GM18519 (cell line): ENCODE data around the gene NOS1AP.

Experiments used
- ATAC-seq: cut with Tn5 transposase; IDR thresholded peaks from one replicate; pipeline ENCODE4 v1.9.1; 2021; ENCODE audit warnings: mild to moderate bottlenecking, moderate library complexity; ENCODE audit not compliant: unreplicated experiment, low FRiP score

Gene NOS1AP

GRCh38 chr1:162087111-162087510 is 17.6 kb downstream of the NOS1AP start:
- no peak for ATAC-seq

DNA sequence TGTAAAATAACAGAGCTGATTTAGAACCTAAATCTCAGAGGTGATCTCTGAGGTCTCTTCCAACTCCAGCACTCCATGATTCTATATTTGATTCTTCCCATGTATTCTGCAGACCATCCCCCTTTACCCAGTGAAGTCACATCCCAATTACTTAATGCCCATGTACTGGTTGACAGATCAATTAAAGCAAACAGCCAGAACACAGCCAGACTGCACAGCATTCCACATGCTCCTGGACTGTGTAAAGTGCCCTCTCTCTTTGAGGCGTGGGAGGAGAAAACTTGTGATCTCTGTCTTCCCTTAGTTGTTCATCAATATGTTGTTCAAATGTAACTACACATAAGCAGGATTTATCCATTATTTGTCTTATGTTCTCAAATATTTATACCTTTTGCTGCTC is 18.1 kb downstream of the NOS1AP start:
- no peak for ATAC-seq

- no peak for ATAC-seq
These were observed 18.9 kb downstream of the NOS1AP start for GRCh38 chr1:162088281-162088969.

- no peak for ATAC-seq
These were observed 20.3 kb downstream of the NOS1AP start for GRCh38 chr1:162089748-162090147.

DNA sequence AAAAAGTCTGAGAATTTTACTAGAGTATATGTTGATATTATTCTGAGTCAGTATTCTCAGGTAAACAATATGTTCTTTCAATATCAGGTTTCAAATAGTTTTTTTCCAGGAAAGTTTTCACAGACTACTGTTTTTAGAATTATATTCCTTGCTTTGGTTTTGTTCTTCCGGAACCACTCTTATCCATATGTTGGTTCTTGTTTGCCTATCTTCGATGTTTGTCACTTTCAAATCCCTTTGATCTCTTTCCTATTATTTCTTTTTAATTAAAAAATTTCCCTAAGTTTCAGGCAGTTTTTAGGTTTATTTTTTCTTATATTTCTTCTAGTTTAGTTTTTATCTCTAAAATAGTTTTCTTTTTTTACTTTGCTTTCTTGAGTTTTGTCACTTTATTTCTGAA is 20.9 kb downstream of the NOS1AP start:
- no peak for ATAC-seq

GRCh38 chr1:162091681-162092524 is 22.4 kb downstream of the NOS1AP start:
- ATAC-seq: no peak

GRCh38 chr1:162093095-162093494 is 23.6 kb downstream of the NOS1AP start:
- ATAC-seq: no peak

DNA sequence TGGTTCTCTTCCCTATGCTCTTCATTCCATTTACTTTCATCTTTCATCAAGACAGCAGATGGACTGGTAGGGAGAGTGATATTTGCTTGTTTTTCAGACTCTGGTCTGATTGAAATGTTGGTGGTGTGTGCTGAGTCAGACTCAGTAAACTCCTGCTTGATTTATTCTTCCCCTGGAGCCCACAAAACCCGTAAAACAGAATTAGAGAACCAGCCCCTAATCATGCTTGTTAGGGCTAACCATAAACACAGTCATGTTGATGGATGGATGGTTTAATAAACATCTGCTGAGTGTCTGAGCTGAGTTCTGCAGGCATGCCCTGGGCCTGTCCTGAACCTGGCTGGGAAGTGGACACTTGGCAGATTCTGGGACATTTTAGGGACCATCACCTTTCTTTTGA is 24.8 kb downstream of the NOS1AP start:
- no peak for ATAC-seq

- ATAC-seq: no peak
These were observed 25.2 kb downstream of the NOS1AP start for GRCh38 chr1:162094723-162095122.

GRCh38 chr1:162107911-162108310 is 38.4 kb downstream of the NOS1AP start:
- no peak for ATAC-seq

GRCh38 chr1:162108426-162108825 is 38.9 kb downstream of the NOS1AP start:
- no peak for ATAC-seq

GRCh38 chr1:162110910-162111309 is 41.4 kb downstream of the NOS1AP start:
- ATAC-seq: no peak

- ATAC-seq: no peak
These were observed 42.1 kb downstream of the NOS1AP start for GRCh38 chr1:162111572-162111971.

DNA sequence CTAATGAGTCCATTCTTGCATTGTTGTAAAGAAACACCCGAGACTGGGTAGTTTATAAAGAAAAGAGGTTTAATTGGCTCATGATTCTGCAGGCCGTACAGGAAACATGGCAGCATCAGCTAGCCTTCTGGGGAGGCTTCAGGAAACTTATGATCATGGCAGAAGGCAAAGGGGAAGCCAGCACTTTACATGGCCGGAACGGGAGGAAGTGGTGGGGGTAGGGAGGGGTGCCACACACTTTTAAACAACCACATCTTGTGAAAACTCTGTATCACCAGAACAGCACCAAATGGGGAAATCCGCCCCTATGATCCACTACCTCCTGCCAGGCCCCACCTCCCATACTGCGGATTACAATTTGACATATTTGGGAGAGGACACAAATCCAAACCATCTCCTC is 43.9 kb downstream of the NOS1AP start:
- no peak for ATAC-seq

DNA sequence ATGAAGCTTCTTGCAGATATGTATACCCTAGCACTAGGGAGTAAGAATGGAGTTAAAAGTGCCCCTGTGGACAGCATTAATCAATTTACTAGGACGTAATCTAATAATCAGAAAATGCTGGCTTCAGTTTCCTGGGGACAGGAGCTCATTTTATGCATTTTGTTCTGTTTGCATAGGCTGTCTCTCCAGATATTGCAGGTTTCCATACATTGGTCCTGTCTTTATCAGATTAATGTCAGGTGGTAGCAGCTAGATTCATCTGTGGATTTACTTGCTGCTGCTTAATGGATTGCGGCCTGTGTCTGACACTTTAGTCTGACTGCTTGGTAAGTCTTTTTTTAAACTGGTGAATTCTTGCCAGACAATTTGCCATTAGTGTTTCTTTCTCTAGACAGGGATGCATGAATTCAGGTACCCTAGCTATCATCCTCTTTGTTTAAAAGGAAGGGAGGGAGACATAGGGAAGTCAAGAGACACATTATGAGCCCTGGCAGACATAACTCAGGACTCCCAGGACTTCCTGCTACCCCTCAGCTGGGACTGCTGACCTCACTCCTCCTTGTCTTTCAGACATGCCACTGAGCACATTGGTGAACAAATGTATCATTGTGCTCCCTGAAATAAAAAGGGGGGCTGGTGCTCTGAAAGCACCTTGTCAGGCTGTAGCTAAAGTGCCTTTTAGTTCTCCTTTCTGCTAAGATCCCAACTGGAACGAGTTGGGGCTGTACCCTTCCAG is 47.7 kb downstream of the NOS1AP start:
- ATAC-seq: no peak

DNA sequence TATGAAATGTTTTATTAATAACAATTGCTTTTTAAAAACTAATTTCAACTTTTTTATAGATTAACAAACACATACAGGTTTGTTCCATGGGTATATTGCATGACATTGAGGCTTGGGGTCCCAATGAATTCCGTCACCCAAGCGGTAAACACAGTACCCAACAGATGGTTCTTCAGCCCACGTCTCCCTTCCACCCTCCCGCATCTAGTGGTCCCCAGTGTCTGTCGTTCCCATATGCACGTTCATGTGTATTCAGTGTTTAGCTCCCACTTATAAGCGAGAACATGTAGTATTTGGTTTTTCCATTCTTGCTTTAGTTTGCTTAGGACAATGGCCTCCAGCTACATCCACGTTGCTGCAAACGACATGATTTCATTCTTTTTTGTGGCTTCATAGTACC is 48.6 kb downstream of the NOS1AP start:
- ATAC-seq: no peak

GRCh38 chr1:162128693-162129356 is 59.3 kb downstream of the NOS1AP start:
- no peak for ATAC-seq

DNA sequence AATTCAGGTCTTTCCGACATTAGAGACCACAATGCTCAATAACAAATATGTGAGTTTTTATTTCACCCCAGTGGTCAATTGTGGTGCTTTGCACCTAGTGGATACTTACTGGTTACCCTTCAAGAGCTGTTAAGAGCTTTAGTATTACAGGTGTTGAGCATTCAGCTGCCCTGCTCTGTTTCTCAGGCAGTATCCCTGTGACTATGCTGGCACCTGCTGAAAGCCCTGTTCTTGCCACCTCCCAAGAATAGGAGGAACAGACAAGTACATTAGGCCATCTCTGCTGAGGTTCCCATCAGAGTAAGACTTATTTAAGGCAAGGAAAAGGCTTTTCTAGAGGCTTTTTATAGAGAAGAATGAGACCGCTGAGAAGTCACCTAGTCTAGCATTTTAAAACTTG is 60.8 kb downstream of the NOS1AP start:
- ATAC-seq: no peak

GRCh38 chr1:162131400-162132321 is 62.2 kb downstream of the NOS1AP start:
- ATAC-seq: no peak

DNA sequence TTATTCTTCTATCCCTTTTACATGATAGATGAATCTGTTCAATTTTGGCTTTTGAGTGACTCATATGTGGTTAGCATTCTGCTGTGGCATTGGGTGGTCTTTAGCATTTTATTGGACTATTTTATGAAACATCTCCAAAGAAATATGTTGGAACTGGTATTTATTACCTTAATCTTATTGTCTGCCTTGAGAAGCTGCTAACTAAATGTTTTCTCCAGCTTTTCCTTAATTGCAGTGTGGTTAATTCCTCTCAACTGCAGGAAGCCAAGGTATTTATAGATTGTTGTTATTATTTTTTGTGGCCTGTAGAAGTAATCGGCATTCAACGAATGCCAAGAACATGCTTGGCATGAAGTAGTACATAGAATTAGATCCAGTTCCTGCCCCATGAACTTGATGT is 64.1 kb downstream of the NOS1AP start:
- no peak for ATAC-seq
